HCT116 (cell line): ENCODE results near the gene ARHGAP18. TPM values are rescaled to one million over a fixed set of nuclear protein-coding genes. Genes with fewer than 3 reads are reported as not detected.

Experiments
- ATAC-seq: fragments of 200-7000 bp; cut with Tn5 transposase; 2 replicates; pipeline ENCODE4 v1.9.1; 2020; ENCODE audit warnings: mild to moderate bottlenecking, moderate library complexity
- BruUV-seq: library from RNA; stranded (reverse); fragments of 400-500 nt; replicated peaks from 2 replicates; lab custom pipeline; 2021; lab: Mats Ljungman, UMichigan
- CTCF ChIA-PET: fragments of 300-600 bp; sonication (Branson Sonifier 250); formaldehyde crosslinking; loops from one replicate; lab custom pipeline; 2021; ENCODE audit warnings: antibody characterized with exemption; lab: Charles Lee
- POLR2A ChIA-PET: fragments of 300-600, 350-600 bp; sonication (Branson Sonifier 250); formaldehyde crosslinking; loops from one replicate; lab custom pipeline; 2021; ENCODE audit warnings: antibody characterized with exemption; lab: Charles Lee
- RAD21 ChIA-PET, 2 experiments: fragments of 300-600 bp; sonication (Branson Sonifier 250); formaldehyde crosslinking; loops; one replicate each; lab custom pipeline; 2023; ENCODE audit warnings: low total read pairs in 2 of 2; ENCODE audit not compliant: uncharacterized antibody in 2 of 2, unreplicated experiment in 2 of 2, low non-redundant PET in 1 of 2; lab: Charles Lee
- DNase-seq: peaks from one replicate; pipeline ENCODE4 v3.0.0-alpha.2; 2010; ENCODE audit warnings: low read depth, low spot score
- H2AFZ ChIP-seq: fragments of 200-600 bp; shearing (Covaris generic), sonication (generic); 2 replicates; pipeline ENCODE4 v1.6.1; 2017; ENCODE audit warnings: low read depth, mixed run types, mixed read lengths, antibody characterized with exemption, low read length; ENCODE audit not compliant: poor library complexity, severe bottlenecking
- H3K27ac ChIP-seq: 2 replicates; pipeline ENCODE4 v1.5.1; 2012; ENCODE audit warnings: low read depth, low read length
- H3K27me3 ChIP-seq: fragments of 200-600 bp; sonication (generic); 2 replicates; pipeline ENCODE4 v1.6.1; 2016; ENCODE audit warnings: mixed run types, low read length, mixed read lengths; ENCODE audit not compliant: insufficient read depth
- H3K36me3 ChIP-seq, 2 experiments: fragments of 200-500 bp in 1 of 2; fragments of 200-600 bp in 1 of 2; sonication (Bioruptor generic) in 1 of 2; sonication (generic) in 1 of 2; 2 replicates each; pipeline versions ENCODE4 v1.5.1 to v1.6.1; 2014 to 2016; ENCODE audit warnings: low read length in 2 of 2, inconsistent platforms in 1 of 2, mixed read lengths in 1 of 2, mixed run types in 1 of 2; ENCODE audit not compliant: insufficient read depth in 2 of 2, control insufficient read depth in 1 of 2
- H3K4me1 ChIP-seq, 2 experiments: fragments of 200-600 bp in 1 of 2; sonication (generic) in 1 of 2; 2 replicates each; pipeline versions ENCODE4 v1.5.1 to v1.6.1; 2012 to 2017; ENCODE audit warnings: low read length in 2 of 2, inconsistent platforms in 1 of 2, mild to moderate bottlenecking in 1 of 2, mixed read lengths in 1 of 2, mixed run types in 1 of 2, moderate library complexity in 1 of 2; ENCODE audit not compliant: insufficient read depth in 2 of 2, control insufficient read depth in 1 of 2
- H3K4me2 ChIP-seq: fragments of 200-600 bp; sonication (generic); 2 replicates; pipeline ENCODE4 v1.6.1; 2017; ENCODE audit warnings: mixed run types, low read length, mixed read lengths
- H3K4me3 ChIP-seq, 2 experiments: fragments of 200-600 bp in 1 of 2; sonication (generic) in 1 of 2; replicated peaks in 1 of 2; 2 replicates each; pipeline ENCODE4 v1.5.1; 2011 to 2016; ENCODE audit warnings: low read length in 2 of 2, control low read depth in 1 of 2, low read depth in 1 of 2, mild to moderate bottlenecking in 1 of 2, mixed read lengths in 1 of 2, mixed run types in 1 of 2
- H3K79me2 ChIP-seq: fragments of 200-600 bp; sonication (generic); 2 replicates; pipeline ENCODE4 v1.6.1; 2017; ENCODE audit warnings: mild to moderate bottlenecking, mixed run types, low read length, moderate library complexity, mixed read lengths; ENCODE audit not compliant: insufficient read depth
- H3K9ac ChIP-seq: fragments of 200-600 bp; sonication (generic); 2 replicates; pipeline ENCODE4 v1.6.1; 2016; ENCODE audit warnings: low read length, mixed read lengths
- H3K9me2 ChIP-seq: fragments of 200-600 bp; sonication (generic), shearing (Covaris generic); 2 replicates; pipeline ENCODE4 v1.6.1; 2017; ENCODE audit warnings: mixed run types, mild to moderate bottlenecking, moderate library complexity; ENCODE audit not compliant: insufficient read depth
- H3K9me3 ChIP-seq, 2 experiments: fragments of 200-500 bp in 1 of 2; fragments of 200-600 bp in 1 of 2; sonication (Bioruptor generic) in 1 of 2; sonication (generic) in 1 of 2; 2 replicates each; pipeline ENCODE4 v1.6.1; 2014 to 2017; ENCODE audit warnings: low read length in 2 of 2, mixed read lengths in 2 of 2, inconsistent platforms in 1 of 2, low read depth in 1 of 2, mild to moderate bottlenecking in 1 of 2, mixed run types in 1 of 2, moderate library complexity in 1 of 2; ENCODE audit not compliant: control insufficient read depth in 1 of 2, insufficient read depth in 1 of 2
- H4K20me1 ChIP-seq: fragments of 200-600 bp; sonication (generic), shearing (Covaris generic); 2 replicates; pipeline ENCODE4 v1.6.1; 2017; ENCODE audit warnings: mixed run types, mild to moderate bottlenecking, moderate library complexity; ENCODE audit not compliant: insufficient read depth
- CBX3 ChIP-seq: IDR thresholded peaks from 2 replicates; pipeline ENCODE4 v1.6.1; 2012; ENCODE audit warnings: low read depth
- CEBPB ChIP-seq: IDR thresholded peaks from 2 replicates; pipeline ENCODE4 v1.6.1; 2012; ENCODE audit warnings: low read depth
- FOSL1 ChIP-seq: IDR thresholded peaks from 2 replicates; pipeline ENCODE4 v1.6.1; 2012; ENCODE audit warnings: low read depth
- POLR2A ChIP-seq: IDR thresholded peaks from 2 replicates; pipeline ENCODE4 v1.7.0; 2011; ENCODE audit warnings: borderline replicate concordance; ENCODE audit not compliant: insufficient read depth, insufficient read length; ENCODE audit errors: extremely low read depth
- RAD21 ChIP-seq: IDR thresholded peaks from 2 replicates; pipeline ENCODE4 v1.6.1; 2012; ENCODE audit warnings: low read depth, mild to moderate bottlenecking
- SIN3A ChIP-seq: IDR thresholded peaks from 2 replicates; pipeline ENCODE4 v1.6.1; 2012; ENCODE audit warnings: low read depth
- SP1 ChIP-seq: IDR thresholded peaks from 2 replicates; pipeline ENCODE4 v1.6.1; 2012; ENCODE audit warnings: low read depth
- SRF ChIP-seq: IDR thresholded peaks from 2 replicates; pipeline ENCODE4 v1.6.1; 2012; ENCODE audit warnings: low read depth
- TCF7L2 ChIP-seq: IDR thresholded peaks from 2 replicates; pipeline ENCODE4 v1.7.0; 2011; ENCODE audit warnings: borderline replicate concordance, inconsistent platforms; ENCODE audit not compliant: insufficient read depth, insufficient read length; ENCODE audit errors: extremely low read depth
- ZFX ChIP-seq: fragments of 450-650 bp; IDR thresholded peaks from 2 replicates; pipeline ENCODE4 v1.6.1; 2017
- intact Hi-C: fragments of 100-400 bp; cut with micrococcal nuclease; formaldehyde crosslinking; loops from 2 replicates; pipeline ENCODE4 v1.10.0; 2022
- total RNA-seq: library from RNA; stranded (reverse); gene quantifications from one replicate; pipeline ENCODE4 v1.2.1, GENCODE V29; 2021; ENCODE audit not compliant: unreplicated experiment
- TF ChIP-seq, protein P1 (sequence below): IDR thresholded peaks from 2 replicates; pipeline ENCODE4 v1.6.1; 2012
- TF ChIP-seq, protein P2 (sequence below), 3 experiments: fragments of 200-600 bp in 1 of 3; sonication (generic) in 1 of 3; IDR thresholded peaks in 2 of 3; conservative IDR thresholded peaks in 1 of 3; 2 replicates each; pipeline ENCODE4 v1.5.1; 2012 to 2017; ENCODE audit warnings: low read depth in 2 of 3, low read length in 2 of 3, antibody characterized with exemption in 1 of 3, borderline replicate concordance in 1 of 3, control low read depth in 1 of 3, mild to moderate bottlenecking in 1 of 3, mixed read lengths in 1 of 3, mixed run types in 1 of 3, moderate library complexity in 1 of 3; ENCODE audit not compliant: insufficient read depth in 1 of 3
- TF ChIP-seq, protein P3 (sequence below): IDR thresholded peaks from 2 replicates; pipeline ENCODE4 v1.6.1; 2012; ENCODE audit warnings: low read depth

ARHGAP18 gene
- total RNA-seq, 1 experiment from 2014 or later: 70.3 TPM

DNA sequence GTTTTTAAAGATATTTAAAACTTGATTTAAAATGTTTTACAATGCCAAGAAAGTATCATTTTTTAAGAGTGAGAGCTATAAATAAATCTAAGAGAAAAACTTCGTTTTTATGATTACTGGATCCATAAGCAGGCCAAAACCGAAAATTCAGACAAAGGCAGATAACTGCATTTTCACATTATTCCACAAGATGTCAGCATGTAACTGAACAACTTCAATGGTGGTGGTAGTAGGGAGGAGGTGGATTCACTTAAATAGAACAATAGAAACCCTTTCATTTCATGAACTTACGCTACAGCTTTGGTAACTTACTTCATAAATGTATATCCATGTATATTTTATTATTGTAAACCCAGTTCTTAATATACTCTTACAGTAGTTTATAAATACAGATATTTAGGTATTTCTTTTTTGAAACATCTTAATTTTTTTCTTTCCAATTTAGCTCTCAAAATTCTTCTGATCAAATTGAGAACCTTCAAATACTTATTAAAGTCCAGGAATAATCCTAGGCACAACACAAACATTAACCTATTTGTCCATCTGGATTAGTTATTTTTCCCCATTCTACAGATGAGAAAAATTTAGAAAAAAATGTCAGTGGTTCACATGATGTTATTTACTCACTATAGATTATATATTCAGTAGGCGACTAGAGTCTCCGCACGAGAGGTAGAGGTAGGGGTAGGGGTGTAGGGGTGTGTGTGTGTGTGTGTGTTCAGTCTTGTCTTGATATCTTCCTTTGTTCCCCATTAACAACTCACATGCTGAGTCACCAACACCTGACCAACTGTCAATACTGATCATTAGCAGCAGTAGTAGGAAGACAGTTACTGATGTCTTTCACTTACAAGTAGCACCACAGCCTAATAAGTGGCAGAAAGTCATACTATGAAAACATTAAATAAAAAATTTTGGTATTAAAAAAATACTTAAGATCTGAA lies 111.5 kb downstream of the ARHGAP18 start:
- POLR2A ChIA-PET: interaction anchor here (0.6 to 1.0 kb wide), 2 partner anchors 51 to 64 kb away, joined by 3 to 4 read pairs; no protein-coding TSS in a partner anchor

More for the DNA sequence above, 111.5 kb downstream of the ARHGAP18 start:
- no peaks in the 10 kb centered on the region for H3K27me3 ChIP-seq
- intact Hi-C loops: loop anchor here (1.0 to 2.0 kb wide), 5 partner anchors 132 to 423 kb away; no protein-coding TSS in a partner anchor
- H3K4me2 ChIP-seq: peak overlapping the region; percentile 10; the same call in 1 of the 2 replicates
- no peak overlapping the region for H3K9ac ChIP-seq
- no peaks in the 10 kb centered on the region for H3K79me2 ChIP-seq
- no peaks in the 10 kb centered on the region for H3K9me3 ChIP-seq
- no peaks in the 10 kb centered on the region for H4K20me1 ChIP-seq
- H2AFZ ChIP-seq: no peak overlapping the region
- no peak overlapping the region for H3K4me3 ChIP-seq
- CTCF ChIA-PET: interaction anchor here (0.6 to 4.2 kb wide), 27 partner anchors 20 to 431 kb away, joined by 3 to 42 read pairs (median 4); partner anchors contain the start of gene ARHGAP18
- no TSS peak for BruUV-seq
- H3K36me3 ChIP-seq: peaks cover 5 to 16% of the 10 kb centered on the region in 2 experiments; a peak in 3 of 4 replicates
- no peak for TF ChIP-seq TCF7L2
- TF ChIP-seq, protein P1, sequence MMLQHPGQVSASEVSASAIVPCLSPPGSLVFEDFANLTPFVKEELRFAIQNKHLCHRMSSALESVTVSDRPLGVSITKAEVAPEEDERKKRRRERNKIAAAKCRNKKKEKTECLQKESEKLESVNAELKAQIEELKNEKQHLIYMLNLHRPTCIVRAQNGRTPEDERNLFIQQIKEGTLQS: no peak
- no peak for TF ChIP-seq CBX3
- TF ChIP-seq SIN3A: no peak
- TF ChIP-seq POLR2A: no peak
- TF ChIP-seq SP1: peak; percentile 15; the same call in 1 of the 2 replicates
- TF ChIP-seq CEBPB: 0 out of 2 replicates have a peak, but pooled peaks have one; percentile 1
- no peak; the same call in 1 of the 2 replicates for TF ChIP-seq SRF
- no peak for TF ChIP-seq ZFX
- TF ChIP-seq, protein P2, sequence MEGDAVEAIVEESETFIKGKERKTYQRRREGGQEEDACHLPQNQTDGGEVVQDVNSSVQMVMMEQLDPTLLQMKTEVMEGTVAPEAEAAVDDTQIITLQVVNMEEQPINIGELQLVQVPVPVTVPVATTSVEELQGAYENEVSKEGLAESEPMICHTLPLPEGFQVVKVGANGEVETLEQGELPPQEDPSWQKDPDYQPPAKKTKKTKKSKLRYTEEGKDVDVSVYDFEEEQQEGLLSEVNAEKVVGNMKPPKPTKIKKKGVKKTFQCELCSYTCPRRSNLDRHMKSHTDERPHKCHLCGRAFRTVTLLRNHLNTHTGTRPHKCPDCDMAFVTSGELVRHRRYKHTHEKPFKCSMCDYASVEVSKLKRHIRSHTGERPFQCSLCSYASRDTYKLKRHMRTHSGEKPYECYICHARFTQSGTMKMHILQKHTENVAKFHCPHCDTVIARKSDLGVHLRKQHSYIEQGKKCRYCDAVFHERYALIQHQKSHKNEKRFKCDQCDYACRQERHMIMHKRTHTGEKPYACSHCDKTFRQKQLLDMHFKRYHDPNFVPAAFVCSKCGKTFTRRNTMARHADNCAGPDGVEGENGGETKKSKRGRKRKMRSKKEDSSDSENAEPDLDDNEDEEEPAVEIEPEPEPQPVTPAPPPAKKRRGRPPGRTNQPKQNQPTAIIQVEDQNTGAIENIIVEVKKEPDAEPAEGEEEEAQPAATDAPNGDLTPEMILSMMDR (IDR thresholded peaks at IDR 0.05 in 2 of 3, conservative IDR thresholded peaks at IDR 0.05 in 1 of 3; ENCODE audit: borderline replicate concordance in 1 of 3, insufficient read depth in 1 of 3, low read depth in 2 of 3, low read length in 2 of 3): peak; percentile 52 to 83 (median 81)
- TF ChIP-seq, protein P3, sequence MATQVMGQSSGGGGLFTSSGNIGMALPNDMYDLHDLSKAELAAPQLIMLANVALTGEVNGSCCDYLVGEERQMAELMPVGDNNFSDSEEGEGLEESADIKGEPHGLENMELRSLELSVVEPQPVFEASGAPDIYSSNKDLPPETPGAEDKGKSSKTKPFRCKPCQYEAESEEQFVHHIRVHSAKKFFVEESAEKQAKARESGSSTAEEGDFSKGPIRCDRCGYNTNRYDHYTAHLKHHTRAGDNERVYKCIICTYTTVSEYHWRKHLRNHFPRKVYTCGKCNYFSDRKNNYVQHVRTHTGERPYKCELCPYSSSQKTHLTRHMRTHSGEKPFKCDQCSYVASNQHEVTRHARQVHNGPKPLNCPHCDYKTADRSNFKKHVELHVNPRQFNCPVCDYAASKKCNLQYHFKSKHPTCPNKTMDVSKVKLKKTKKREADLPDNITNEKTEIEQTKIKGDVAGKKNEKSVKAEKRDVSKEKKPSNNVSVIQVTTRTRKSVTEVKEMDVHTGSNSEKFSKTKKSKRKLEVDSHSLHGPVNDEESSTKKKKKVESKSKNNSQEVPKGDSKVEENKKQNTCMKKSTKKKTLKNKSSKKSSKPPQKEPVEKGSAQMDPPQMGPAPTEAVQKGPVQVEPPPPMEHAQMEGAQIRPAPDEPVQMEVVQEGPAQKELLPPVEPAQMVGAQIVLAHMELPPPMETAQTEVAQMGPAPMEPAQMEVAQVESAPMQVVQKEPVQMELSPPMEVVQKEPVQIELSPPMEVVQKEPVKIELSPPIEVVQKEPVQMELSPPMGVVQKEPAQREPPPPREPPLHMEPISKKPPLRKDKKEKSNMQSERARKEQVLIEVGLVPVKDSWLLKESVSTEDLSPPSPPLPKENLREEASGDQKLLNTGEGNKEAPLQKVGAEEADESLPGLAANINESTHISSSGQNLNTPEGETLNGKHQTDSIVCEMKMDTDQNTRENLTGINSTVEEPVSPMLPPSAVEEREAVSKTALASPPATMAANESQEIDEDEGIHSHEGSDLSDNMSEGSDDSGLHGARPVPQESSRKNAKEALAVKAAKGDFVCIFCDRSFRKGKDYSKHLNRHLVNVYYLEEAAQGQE: no peak
- no peak; the same call in 1 of the 2 replicates for TF ChIP-seq FOSL1
- peak; percentile 92 for TF ChIP-seq RAD21
- ATAC-seq (peak; percentile 83), DNase-seq (peak; percentile 72)
- RAD21 ChIA-PET: interaction anchor here (0.7 to 1.9 kb wide), 7 partner anchors 67 to 423 kb away, joined by 3 to 11 read pairs (median 4); no protein-coding TSS in a partner anchor
- peak overlapping the region; percentile 58; the same call in 1 of the 2 replicates for H3K27ac ChIP-seq
- peaks cover 25 to 26% of the 10 kb centered on the region in 2 experiments for H3K4me1 ChIP-seq
- H3K9me2 ChIP-seq: no peaks in the 10 kb centered on the region
